GM19239 (cell line): ENCODE measurements around the gene TBC1D5.
"Not testable (repeated sequence)": the region's sequence is repeated elsewhere in the genome, so short reads cannot be mapped to it uniquely, and the experiment has no call there.

Experiments
- DNase-seq: peaks from one replicate; pipeline ENCODE4 v3.0.0; 2011; ENCODE audit warnings: low spot score; ENCODE audit not compliant: insufficient read length
- FAIRE-seq: peaks from 2 replicates; lab custom pipeline; 2011; peaks lifted over from hg19 to GRCh38; lab: Jason Lieb, UNC

TBC1D5 gene

DNA sequence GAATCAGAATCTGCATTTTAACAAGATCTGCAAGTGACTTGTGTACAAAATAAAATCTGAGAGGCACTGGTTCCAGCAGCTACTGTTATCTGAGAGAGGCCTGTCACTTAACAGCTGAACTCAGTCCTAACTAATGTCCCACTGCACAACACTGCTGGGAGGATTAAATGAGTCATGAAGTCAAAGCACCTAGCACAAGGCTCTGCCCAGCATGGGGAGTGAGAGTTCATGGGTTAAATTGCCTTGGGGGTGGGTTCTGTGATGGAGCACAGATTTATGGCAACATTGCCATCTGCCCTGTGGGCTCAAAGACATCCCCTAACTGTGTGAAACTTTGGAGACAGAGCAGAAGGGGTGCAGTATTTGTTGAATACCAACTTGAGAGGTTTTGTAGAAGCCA lies 606.7 kb downstream of the TBC1D5 start:
- DNase-seq (no peak), FAIRE-seq (no peak)

DNA sequence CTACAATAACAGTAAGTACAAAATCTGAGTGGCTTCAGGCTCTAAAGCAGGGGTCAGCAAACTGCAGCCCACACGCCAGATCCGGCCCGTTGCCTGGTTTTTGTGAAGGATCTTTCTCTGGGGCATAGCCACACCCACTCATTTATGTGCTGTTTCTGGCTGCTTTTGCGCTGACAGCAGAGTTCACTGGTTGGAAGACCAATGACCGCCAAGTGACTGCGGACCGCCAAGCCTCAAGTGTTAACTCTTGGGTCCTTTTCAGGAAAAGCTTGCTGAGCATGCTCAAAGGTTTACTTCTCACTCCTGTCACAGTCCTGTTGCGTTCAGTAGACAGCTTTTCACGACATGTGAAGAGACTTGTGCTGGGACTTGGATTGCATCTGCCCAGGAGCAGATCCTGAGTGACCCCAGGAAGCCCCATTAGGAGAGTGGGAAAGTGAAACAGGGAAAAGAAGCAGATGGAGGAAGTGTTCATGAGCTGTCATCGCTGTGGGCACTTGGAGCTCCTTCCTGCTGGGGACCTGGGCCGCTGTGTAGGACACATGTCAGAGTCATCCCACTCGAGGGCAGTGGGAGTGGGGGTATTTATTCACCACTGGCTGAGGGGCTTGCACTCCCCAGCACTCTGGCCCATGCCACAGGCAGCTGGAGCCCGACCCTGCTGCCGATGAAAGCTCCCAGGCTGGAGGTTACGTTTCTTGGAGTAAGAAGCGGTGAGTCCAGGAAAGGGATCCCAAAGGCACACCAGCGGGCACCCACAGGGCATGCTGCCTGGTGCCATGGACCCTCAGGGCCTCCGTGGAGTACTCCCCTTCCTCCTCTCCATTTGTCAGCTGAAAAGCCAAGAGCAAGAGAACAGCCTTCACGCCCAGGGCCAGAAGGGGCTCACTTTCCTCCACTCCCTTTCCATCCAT lies 608.5 kb downstream of the TBC1D5 start:
- DNase-seq (no peak), FAIRE-seq (no peak)

DNA sequence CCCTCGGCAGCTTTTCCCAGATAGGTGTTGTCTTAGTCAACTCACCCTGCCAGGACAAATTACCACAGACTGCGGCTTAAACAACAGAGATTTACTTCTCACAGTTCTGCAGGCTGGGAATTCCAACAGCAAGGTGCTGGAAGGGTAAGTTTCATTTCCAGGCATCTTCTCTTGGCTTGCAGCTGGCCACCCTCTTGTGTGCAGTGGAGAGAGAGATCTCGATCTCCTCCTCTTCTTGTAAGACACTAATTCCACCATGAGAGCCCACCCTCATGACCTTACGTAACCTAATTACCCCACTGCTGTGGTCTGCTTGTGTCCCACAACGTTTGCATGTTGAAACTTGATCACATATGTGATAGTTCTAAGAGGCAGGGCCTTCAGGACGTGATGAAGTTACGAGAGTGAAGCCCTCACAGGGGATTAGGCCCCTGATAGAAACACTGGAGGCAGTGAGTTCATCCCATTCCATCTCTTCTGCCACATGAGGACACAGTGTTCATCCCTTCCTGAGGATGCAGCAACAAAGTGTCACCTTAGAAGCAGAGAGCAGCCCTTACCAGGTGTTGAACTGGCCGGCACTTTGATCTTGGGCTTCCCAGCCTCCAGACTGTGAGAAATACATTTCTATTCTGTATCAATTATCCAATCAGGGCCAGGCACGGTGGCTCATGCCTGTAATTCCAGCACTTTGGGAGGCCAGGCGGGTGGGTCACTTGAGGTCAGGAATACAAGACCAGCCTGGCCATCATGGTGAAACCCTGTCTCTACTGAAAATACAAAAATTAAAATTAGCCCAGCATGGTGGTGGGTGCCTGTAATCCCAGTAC lies 609.9 kb downstream of the TBC1D5 start:
- DNase-seq: no peak
- FAIRE-seq: no peak

DNA sequence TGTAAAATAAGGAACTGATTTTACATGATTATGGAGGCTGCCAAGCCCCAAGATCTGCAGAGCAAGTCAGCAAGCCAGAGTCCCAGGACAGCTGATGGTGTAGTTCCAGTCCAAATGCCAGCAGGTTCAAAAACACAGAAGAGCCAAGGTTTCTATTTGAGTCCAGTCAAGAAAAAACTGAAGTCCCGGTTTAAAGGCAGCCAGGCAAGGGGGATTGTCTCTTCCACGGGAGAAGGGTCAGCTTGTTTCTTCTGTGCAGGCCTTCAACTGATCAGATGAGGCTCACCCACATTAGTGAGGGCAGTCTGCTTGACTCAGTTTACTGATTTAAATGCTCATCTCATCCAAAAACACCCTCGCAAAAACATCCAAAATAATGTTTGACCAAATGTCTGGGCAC lies 611.5 kb downstream of the TBC1D5 start:
- no peak for FAIRE-seq
- no peak for DNase-seq

DNA sequence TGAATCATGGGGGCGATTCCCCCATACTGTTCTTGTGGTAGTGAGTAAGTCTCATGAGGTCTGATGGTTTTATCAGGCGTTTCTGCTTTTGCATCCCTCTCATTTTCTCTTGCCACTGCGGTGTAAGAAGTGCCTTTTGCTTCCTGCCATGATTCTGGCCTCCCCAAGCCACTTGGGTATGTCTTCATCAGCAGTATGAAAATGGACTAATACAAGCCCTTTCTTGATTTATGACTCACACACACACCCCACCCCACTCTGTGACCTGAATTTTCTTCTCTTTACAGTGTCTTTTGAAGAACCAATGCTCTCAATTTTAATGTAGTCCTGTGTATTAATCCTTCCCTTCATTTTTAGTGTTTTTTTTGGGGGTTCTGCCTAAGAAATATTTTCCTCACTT lies 612.9 kb downstream of the TBC1D5 start:
- DNase-seq: no peak
- FAIRE-seq: no peak

DNA sequence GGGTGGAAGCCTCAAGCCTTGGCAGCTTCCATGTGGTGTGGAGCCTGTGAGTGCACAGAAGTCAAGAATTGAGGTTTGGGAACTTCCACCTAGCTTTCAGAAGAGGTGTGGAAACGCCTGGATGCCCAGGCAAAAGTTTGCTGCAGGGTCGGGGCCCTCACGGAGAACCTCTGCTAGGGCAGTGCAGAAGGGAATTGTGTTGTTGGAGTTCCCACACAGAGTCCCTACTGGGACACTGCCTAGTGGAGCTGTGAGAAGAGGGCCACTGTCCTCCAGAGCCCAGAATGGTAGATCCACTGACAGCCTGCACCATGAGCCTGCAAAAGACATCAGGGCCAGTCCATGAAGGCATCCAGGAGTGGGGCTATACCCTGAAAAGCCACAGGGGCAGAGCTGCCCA lies 613.8 kb downstream of the TBC1D5 start:
- FAIRE-seq, DNase-seq: not testable (repeated sequence)

DNA sequence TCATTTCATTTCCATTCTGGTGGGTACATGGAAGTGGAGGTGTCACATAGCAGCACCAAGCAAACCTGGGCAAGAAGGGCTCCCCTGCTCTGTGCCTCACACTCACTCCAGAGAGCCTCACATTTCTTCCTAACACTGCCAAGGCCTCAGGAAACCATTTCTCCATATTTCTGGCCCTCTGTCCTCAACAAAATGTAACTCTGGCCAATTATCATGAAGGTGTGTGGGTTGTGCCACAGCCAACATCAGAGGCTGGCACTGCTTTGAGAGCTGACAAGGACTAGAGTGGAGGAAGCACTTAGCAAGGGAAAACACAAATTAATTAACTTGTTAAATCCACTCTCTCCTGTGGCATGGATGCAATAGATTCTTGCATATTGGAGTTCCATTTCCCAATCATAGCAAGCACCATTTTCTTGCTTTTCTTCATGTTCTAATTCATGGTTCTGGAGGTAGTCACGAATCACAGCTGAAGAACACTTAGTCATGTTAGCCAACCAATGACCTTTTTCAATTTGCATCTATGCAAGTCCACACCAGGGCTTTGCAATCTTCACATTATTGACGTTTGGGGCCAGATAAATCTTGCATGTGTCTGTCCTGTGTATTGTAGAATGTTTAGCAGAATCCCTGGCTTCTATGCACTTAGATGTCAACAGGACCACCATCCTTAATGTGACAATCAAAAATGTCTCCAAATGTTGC lies 616.5 kb downstream of the TBC1D5 start:
- FAIRE-seq: no peak

DNA sequence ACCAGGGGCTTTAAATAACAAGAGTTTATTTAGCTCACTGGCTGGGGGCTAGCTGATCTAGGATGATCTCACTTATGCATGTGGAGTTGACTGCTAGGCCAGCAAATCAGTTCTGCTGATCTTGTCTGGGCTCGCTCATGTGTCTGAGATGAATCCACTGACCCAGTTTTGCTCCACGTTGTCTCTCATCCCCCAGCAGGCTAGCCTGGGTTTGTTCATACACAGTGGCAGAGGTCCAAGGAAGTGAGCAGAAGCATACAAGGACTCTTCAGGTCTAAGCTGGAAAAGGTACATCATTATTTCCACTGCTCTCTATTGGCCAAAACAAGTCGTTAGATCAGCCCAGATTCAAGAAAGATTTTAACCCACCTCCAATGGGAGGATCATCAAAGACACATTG lies 619.7 kb downstream of the TBC1D5 start:
- DNase-seq (no peak), FAIRE-seq (no peak)

More for the DNA sequence above, 616.5 kb downstream of the TBC1D5 start:
- DNase-seq: no peak

DNA sequence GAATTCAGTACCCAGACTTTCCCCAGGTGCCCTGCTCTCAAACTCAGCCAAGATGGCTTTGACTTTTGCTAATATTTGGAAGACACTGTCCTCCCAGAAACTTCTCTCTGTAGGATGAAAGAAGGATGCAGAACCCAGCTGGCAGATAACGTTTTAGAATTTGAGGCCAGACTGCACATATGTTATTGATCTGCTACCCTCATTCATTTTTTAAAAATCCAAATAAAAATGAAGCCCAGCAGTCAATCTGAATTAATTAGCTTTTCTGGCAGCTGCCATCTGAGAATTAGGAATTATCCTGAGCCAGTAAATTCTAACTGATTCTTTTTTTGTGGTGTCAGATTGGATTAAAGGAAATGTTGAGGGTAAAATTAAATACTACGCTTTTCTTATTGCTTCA lies 621.1 kb downstream of the TBC1D5 start:
- no peak for DNase-seq

DNA sequence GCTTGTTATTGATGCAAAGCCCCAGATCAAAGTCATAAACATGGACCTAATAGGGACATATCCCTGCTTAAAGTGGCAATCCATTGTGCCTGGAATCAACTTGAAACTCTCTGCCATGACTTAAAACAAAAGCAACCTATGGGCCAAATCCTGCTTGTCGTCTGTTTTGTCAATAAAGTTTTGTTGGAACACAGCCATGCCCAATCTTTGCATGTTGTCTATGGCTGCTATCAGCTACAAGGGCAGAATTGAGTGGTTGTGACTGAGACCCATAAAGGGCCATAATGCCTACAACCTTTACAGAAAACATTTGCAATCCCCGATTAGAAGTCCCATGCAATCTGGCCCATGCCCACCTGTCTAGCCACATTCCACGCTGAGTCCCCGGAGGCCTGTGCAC lies 622.3 kb downstream of the TBC1D5 start:
- DNase-seq (no peak), FAIRE-seq (no peak)

More for the DNA sequence above, 621.1 kb downstream of the TBC1D5 start:
- FAIRE-seq: no peak

DNA sequence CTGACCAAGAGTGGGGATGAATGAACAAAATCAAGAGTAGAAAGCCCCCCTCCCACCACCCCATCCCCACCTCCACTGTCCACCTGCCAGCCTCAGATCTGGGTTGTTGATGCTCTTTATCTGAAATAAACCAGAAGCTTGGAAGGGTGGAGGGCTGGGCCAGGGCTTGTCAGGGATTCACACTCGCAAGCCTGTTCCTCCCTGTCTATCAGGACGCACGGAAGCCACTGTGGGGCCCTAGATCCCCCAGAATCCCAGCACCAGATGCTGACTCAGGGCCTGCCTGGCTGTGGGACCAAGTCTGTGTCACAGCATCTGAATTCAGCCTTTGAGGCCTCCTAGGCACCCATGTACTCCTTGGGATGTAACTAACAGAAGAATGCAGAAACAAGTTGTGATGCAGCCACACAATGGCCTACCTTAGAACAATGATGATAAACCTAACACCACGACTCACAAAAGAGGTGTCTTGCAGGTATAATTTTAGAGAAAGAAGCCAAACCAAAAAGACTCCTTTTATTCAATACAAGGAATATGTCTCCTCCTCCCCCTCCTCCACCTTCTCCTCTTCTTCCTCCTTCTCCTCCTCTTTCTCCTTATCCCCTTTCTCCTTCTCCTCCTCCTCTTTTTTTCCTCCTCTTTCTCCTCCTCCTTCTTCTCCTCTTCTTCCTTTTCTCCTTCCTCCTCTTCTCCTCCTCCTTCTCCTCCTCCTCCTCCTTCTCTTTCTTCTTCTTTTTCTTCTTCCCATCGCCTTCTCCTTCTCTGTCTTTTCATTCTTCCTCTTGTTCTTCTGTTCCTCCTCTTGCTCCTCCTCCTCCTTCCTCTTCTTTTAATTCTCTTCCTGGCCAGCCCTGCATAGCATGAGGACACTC lies 623.0 kb downstream of the TBC1D5 start:
- FAIRE-seq (no peak), DNase-seq (no peak)

DNA sequence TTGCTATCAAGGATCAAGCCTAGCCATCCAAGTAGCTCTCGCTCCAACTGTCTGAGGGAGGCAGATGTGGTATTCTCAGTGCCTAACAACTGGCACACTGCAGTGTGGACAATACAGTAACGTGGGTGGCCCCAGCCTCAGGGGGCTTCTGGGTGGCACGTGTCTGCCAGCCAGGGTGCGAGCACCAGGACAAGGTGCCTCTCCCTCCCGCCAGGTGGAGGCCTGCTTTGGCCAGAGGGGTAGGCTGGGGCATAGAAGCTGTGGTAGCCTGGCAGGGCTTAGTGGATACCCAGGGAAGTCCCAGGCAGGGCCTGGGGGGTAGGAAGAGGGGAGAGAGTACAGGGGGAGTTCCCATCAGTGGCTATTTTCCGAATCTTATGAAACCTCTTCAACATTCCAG lies 623.7 kb downstream of the TBC1D5 start:
- no peak for DNase-seq
- FAIRE-seq: no peak

DNA sequence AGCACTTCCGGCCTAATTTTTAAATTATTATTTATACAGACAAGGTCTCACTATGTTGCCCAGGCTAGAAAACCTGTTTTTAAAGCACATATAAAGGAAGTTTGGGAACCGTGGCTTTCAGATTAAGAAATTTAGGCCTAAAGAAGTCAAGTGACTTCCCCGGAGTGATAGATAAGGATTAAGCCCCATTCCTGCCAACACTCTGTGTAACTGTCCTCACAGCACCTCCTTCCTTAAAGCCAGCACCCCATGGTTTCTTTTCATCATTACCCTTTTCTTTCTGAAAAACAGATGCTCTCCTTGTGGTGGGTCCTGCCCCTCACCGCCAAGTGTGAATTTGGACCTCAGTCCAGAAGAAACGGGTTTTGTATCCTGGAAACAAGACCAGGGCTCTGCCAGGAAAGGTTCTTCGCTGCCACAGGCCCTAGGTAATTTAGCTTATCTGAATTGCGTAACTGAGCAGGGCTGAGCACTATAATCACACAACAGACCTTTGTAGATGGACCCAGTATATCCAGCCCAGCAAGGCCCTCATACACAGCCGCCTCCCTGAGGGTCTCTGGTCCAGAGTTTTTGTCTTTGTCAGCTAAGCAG lies 626.3 kb downstream of the TBC1D5 start:
- FAIRE-seq (no peak), DNase-seq (no peak)

DNA sequence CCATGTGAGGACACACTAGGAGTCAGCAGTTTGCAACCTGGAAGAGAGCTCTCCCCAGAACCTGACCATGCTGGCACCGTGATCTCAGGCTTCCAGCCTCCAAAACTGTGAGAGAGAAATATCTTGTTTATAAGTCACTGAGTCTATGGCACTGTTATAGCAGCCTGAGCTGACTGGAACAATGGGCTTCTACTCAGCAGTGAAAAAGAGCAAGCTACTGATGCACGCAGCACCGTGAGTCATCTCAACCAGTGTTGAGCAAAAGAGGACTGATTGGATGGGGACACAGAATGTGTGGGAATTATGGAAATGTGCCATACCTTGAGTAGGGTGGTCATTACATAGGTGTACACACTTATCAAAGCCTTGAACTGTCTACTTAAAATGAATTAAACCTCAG lies 627.2 kb downstream of the TBC1D5 start:
- no peak for DNase-seq
- no peak for FAIRE-seq

DNA sequence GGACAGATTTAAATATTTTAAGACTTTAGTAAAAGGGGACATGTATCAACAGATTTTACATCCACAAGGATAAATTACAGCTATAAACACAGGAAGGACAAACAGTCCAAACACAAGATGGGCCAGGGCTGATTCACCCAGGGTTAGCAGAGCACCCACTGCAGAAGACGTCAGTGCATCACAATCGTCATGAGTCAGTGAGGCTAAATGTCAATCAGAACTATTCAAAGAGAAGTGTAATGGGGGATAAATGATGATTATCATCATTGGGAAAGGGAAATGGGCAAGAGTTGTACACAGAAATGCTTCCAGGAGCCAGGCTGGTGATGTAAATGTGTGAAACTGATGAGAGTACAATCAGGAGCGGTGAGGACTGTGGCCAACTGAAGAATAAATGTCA lies 630.8 kb downstream of the TBC1D5 start:
- no peak for DNase-seq
- no peak for FAIRE-seq

DNA sequence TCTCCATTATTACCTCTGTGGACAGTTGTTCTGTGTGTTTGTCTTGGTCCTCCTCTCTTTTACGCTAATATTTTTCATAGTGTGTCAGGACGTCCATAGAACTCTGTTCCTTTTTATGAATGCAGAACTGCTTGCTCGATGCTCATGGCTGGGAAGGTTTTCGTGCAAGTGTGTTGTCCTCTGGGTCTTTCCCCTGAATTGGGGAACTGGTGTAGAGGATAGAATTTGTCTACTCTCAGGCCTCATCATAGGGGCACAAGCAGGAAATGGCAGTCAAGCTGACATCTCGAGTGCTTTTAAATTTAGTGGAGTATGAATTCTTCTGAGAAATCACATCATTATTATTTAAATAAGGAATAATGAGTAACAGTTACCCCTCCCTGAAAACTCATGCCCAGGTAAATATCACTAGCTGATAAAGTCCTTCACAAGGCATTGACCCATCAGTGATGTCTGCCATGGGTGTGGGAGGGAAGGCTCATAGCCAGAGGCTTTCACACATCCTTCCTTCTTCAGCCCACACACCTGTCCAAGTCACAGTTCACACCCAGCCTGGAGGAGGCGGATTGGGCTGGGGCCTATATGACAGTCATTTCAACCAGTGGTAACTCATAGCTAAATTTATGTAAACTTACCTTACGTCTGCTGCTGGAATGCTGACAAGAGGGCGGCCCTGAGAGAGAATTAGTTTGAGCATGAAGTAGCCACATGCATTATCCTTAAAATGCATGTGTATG lies 631.6 kb downstream of the TBC1D5 start:
- FAIRE-seq: no peak
- DNase-seq: no peak
